Stimulated activated CD4-positive, alpha-beta T cell treated with anti-CD3 and anti-CD28 coated beads, TNF-alpha, amount 100 ng/mL, for 48 hours (primary cell): ENCODE measurements around the gene CYP2C19.
"Not testable (repeated sequence)": the region's sequence is repeated elsewhere in the genome, so short reads cannot be mapped to it uniquely, and the experiment has no call there.

ENCODE experiments used
- DNase-seq, 3 donors: peaks; one replicate each; pipeline ENCODE4 v3.0.0-alpha.2; 2020; ENCODE audit warnings: low read depth in 3 of 3

Gene CYP2C19

DNA sequence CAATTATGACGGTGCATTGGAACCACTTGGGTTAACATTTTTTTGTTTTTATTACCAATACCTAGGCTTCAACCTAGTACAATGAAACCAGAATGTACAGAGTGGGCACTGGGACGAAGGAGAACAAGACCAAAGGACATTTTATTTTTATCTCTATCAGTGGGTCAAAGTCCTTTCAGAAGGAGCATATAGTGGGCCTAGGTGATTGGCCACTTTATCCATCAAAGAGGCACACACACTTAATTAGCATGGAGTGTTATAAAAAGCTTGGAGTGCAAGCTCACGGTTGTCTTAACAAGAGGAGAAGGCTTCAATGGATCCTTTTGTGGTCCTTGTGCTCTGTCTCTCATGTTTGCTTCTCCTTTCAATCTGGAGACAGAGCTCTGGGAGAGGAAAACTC, at the start of gene CYP2C19:
Gene CYP2C19, plus strand, starts transcription at position 289 of the 400 bp plus-strand sequence. Its CDS starts 25 bp downstream, at position 314.
- DNase-seq, result no peak

DNA sequence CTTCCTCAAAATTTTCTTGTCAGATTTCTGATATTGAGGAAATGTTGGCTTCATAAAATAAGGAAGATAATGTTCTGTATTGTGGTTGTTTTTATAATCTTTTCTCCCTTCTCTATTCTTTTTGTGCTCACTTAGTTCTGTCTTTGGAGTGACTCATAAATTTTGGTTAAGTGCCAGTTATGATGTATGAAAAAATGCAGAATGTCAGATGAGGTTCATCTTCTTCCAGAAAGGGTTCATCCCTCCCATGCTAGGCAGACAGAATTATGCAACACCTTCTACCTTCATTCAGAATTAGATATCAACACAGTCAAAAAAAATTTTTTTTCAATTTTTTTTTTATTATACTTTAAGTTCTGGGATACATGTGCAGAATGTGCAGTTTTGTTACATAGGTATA, 36.6 kb upstream of the CYP2C19 start:
- no peak for DNase-seq

DNA sequence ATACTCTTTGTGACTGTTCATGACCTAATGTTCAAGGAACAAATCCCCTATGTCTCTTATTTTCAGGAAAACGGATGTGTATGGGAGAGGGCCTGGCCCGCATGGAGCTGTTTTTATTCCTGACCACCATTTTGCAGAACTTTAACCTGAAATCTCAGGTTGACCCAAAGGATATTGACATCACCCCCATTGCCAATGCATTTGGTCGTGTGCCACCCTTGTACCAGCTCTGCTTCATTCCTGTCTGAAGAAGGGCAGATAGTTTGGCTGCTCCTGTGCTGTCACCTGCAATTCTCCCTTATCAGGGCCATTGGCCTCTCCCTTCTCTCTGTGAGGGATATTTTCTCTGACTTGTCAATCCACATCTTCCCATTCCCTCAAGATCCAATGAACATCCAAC, 27.3 kb upstream of the CYP2C19 start:
- no peak for DNase-seq

DNA sequence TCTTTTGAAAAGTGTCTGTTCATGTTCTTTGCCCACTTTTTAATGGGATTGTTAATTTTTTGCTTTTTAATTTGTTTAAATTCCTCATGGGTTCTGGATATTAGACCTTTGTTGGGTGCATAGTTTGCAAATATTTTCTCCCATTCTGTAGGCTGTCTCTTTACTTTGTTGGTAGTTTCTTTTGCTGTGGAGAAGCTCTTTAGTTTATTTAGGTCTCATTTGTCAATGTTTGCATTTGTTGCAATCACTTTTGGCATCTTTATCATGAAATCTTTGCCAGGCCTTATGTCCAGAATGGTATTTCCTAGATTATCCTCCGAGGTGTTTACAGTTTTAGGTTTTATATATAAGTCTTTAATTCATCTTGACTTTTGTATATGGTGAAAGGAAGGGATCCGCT, 23.9 kb upstream of the CYP2C19 start:
- DNase-seq, result no peak

DNA sequence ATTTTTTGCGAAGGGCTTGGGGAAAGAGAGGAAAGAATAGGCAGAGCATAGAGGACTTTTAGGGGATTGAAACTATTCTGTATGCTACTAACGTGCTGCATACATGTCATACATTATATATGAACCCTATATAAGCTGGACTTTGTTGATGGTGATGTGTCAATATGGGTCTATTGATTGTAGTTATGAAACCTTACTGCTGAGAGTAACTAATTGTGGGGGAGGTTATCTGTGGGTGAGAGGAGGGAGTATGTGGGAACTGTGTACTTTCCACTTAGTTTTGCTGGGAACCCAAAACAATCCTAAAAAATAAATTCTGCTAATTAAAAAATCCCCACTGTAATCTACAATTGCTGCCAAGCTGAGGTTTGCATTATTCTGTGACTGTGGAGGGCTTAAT, 15.3 kb upstream of the CYP2C19 start:
- DNase-seq, result no peak

DNA sequence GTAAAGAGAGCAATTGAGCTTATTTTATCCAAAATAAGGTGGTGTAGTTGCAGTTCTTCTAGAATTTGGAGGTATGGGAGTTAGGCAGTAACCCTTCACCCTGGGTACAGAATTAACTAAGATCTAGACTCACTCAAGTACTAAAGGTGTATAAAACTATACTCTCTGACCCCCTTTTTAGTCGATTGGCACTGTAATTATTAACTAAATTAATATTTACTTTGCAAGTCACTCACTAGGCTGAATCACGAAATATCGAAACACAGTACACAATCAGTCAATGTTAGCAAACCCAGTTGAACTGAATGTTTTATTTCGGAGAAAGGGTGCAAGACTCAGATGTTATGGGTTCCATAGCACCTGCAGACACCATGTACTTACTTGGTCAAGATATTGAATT, 14.6 kb upstream of the CYP2C19 start:
- no peak for DNase-seq

DNA sequence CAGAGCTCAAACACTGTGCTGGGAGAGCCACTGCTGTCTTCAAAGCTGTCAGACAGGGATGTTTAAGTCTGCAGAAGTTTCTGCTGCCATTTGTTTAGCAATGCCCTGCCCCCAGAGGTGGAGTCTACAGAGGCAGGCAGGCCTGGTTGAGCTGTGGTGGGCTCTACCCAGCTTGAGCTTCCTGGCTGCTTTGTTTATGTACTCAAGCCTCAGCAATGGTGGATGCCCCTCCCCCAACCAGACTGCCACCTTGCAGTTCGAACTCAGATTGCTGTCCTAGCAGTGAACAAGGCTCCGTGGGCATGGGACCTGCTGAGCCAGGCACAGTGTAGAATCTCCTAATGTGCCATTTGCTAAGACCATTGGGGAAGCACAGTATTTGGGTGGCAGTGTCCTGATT, 4.6 kb upstream of the CYP2C19 start:
- DNase-seq, result no peak

DNA sequence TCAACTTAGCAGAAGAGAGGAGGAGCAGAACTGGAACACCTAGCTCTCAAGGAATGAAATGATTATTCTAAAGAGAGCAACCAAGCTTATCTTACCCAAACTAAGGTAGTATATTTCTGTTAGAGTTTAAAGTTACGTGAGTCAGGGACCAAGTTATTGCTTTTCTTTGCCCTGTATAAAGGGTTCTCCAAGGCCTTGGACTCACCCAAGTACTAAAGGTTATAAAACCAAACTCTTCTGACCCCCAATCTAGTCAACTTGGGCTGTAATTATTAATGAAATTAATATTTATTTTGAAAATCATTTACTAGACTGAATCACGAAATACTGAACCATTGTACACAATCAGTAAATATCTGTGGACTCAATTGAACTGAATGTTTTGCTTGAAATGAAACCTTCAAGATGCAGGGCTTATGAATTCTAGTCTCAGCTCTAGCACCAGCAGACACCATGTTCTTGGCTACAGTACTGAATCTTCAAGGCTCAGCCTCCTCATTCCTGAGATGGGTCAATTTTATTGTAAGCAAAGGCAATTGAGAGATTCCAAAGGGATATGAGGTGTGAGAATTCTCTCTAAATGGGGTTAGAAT, 1.8 kb upstream of the CYP2C19 start:
- DNase-seq, result no peak

DNA sequence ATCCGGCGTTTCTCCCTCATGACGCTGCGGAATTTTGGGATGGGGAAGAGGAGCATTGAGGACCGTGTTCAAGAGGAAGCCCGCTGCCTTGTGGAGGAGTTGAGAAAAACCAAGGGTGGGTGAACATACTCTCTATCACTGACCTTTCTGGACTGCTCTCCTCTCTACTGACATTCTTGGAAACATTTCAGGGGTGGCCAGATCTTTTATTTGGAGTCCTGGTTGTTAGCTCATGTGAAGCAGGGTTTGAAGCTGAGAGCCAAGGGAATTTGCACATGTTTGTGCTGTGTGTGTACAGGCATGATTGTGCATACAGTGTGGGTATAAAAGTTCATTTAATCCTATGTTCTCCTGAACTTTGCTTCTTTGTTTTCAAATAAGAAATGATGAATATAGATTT, 12.9 kb downstream of the CYP2C19 start:
- DNase-seq, result not testable (repeated sequence)

DNA sequence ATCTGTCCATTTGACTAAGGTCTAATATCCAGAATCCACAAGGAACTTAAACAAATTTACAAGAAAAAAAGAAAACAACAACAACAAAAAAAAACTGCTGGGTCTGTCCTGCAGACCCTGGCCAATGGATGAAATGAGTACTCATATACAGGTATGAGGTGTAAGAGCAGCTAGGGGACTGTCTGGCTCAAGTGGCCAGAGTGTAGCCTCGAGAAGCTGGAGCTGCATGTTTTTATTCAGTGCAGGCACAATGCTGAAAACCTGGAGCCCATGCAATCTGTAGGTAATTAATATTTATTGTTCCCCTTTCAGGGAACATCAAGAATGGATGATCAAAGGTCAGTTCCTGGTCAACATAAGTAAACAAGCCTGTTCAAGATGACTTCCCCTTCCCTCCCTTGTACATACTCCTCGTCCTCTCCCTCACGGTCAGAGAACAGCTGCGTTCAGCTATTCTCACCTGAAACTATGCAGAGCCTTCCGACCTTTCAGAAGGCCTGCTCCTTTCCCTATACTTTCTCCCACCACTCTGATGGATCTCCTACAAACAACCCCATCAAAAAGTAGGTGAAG, 15.5 kb downstream of the CYP2C19 start:
- no peak for DNase-seq

DNA sequence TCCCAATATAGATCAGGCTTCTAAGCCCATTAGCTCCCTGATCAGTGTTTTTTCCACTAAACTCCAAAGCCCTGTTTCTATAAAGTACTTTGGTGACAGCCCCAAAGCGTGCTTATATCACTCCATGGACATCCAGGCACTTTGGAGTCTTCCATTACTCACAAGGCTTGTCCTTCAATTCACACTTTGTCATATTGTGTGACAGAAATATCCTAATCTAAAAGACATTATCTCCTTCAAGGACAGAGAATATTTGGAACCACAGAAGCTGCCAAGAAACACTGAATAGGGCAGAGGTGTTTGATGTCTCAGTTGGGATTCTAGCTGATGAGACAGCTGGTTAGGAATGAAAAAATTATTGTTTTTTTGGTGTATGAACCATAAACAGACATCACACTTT, 18.4 kb downstream of the CYP2C19 start:
- DNase-seq, result no peak

DNA sequence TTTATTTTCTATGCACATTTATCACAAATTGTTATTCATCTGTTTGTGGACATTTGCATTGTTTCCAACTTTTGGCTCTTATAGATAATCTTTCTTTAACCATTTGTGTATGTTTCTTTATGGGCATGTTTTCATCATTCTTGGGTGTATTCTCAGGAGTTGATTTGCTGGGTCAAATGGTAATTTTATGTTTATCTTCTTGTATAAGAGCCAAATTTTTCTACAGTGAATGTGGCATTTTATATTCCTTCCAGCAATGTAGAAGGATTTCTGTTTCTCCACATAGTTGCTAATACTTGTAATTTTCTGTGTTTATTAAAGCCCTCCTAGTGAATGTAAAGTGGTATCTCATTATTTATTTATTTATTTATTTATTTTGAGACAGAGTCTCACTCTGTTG, 21.8 kb downstream of the CYP2C19 start:
- no peak for DNase-seq

DNA sequence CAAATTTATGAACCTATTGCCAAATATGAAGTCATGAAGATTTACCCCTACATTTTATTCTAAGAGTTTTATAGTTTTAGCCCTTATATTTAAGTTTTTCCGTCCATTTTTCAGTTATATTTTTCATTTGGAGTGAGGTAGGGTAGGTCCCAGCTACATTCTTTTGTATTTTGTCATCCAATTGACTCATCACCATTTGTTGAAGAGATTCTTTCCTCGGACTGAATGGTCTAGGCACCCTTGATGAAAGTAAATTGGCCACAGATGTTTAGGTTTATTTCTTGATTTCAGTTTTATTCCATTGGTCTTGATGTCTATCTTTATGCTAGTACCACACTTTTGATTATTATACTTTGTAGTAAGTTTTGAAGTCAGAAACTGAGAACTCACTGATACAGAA, 22.7 kb downstream of the CYP2C19 start:
- no peak for DNase-seq

DNA sequence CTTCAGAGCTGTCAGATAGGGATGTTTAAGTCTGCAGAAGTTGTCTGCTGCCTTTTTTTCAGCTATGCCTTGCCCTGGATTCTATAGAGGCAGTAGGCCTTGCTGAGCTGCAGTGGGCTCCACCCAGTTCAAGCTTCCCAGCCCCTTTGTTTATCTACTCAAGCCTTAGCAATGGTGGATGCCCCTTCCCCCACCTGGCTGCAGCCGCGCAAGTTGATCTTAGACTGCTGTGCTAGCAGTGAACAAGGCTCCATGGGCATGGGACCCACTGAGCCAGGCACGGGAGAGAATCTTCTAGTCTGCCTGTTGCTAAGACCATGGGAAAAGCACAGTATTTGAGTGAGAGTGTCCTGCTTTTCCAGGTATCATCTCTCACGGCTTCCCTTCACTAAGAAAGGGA, 38.1 kb downstream of the CYP2C19 start:
- not testable (repeated sequence) for DNase-seq

DNA sequence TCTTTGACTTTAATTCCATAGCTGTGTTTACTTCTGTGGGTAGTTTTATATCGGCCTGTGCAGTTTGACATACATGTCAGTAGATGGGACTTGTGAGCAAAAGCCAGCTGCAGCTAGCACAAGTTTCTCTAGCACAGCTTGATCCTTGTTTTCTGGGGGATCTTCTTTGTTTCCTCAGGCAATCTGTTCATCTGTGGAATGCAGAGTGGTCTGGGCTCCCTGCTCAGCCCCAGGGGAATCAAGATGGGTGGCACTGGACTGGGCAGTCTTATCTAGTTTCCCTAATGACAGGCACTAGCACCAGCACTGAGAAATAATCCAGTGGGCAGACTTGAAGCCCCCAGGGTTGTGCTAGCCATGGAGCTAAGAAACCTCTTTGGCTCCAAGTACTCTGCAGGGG, 40.8 kb downstream of the CYP2C19 start:
- no peak for DNase-seq

DNA sequence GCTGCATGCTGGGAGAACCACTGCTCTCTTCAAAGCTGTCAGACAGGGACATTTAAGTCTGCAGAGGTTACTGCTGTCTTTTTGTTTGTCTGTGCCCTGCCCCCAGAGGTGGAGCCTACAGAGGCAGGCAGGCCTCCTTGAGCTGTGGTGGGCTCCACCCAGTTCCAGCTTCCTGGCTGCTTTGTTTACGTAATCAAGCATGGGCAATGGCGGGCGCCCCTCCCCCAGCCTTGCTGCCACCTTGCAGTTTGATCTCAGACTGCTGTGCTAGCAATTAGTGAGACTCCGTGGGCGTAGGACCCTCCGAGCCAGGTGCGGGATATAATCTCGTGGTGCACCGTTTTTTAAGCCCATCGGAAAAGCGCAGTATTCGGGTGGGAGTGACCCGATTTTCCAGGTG, 67.5 kb downstream of the CYP2C19 start:
- not testable (repeated sequence) for DNase-seq

DNA sequence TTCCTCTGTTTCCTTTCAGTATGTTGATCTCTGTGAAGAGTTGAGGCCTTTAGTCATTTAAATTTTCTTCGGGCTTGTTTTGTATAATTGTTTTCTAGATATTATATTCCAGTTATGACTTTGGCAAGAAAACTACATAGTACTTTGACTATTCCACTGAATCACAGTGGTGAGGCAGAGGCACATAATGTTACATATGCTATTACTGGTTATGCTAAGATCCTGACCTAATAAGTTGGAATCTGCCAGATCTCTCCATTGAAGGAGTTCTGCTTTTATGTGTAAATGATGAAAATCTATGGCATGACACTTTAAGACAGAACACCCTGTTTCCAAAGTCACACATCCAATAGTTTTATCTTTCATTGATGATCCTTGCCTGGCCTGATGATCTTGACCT, 83.7 kb downstream of the CYP2C19 start:
- DNase-seq, result no peak

DNA sequence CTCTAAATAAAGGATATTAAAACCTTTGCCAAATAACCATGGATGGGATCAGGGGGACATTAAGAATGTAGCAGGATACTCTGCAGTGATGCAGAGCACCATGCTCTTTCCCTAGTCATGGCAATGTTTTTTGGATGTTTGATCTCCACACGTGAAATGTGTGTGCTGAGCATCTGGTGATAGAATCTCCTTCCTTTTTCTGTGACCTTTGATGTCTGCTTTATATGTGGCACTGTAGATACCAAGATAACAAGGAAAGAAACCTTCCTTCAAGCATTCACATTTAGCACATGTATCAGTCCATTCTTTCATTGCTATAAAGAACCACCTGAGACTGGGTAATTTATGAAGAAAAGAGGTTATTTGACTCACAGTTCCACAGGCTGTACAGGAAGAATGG, 88.3 kb downstream of the CYP2C19 start:
- DNase-seq, result no peak

DNA sequence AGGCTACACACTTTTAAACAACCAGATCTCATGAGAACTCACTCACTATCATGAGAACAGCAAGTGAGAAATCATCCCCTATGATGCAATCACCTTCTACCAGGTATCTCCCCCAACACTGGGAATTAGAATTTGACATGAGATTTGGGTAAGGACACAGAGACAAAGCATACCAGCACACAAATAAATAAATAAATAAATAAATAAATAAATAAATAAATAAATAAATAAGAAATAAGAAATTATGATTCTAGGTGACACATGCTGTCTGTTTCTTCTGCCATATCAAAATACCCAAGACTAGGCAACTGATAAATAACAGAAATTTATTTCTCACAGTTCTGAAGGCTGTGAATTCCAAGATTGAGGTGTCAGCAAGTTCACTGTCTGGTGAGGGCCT, 88.8 kb downstream of the CYP2C19 start:
- DNase-seq, result no peak

DNA sequence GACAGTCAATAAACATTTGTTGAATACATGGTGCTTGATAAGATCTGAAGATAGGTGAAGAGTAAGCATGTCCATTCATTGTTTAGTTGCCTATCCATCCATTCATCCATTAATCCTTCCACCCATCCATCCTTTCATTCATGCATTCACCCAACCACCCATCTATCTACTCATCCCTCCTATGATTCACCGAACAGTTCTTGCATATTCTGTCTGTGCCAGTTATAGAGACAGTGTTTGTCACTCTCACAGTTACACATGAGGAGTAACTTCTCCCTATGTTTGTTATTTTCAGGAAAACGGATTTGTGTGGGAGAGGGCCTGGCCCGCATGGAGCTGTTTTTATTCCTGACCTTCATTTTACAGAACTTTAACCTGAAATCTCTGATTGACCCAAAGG, 90.0 kb downstream of the CYP2C19 start:
- DNase-seq, result no peak

DNA sequence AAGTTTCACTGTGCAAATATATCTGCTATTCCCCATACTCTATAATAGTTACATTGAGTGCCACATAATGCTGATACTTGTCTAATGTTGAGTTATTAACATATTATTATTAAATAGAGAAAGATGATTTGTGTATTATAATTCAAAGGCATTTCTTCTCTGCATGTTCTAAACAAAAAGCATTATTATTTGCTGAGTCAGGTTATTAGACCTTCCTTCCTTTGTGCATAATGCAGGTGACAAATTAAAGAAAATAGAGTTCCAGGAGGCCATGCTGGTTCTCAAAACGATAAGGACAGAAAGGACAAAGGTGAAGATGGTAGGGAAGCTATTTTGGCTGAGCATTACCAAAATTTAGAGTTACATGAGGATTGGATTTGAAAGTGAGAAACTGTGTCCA, 90.6 kb downstream of the CYP2C19 start:
- no peak for DNase-seq

DNA sequence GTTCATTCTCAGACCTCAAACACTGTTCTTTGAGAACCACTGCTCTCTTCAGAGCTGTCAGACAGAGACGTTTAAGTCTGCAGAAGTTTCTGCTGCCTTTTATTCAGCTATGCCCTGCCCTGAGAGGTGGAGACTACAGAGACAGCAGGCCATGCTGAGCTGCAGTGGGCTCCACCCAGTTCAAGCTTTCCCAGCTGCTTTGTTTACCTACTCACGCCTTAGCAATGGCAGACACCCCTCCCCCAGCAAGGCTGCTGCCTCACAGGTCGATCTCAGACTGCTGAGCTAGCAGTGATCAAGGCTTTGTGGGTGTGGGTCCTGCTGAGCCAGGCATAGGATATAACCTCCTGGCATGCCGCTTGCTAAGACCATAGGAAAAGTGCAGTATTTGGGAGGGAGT, 95.5 kb downstream of the CYP2C19 start:
- DNase-seq, result no peak

DNA sequence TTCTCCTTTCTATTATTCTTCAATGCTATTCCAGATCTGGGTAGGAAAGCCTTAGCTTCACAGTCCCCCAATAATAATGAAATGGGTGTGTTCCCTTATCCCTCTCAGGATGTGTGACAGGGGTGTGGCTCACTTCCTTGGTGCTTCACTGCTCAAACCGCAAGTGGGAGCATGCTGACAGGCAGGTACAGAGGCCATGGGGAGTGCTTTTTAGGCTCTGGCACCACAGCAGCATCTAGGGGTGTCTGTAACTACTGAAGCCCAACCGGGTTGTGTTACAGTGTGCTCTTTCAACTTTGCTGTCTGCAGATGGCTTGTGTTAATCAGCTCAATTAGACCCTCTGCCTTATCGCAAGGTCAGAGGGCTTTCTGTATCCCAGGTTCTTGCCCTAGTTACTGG, 96.6 kb downstream of the CYP2C19 start:
- no peak for DNase-seq

DNA sequence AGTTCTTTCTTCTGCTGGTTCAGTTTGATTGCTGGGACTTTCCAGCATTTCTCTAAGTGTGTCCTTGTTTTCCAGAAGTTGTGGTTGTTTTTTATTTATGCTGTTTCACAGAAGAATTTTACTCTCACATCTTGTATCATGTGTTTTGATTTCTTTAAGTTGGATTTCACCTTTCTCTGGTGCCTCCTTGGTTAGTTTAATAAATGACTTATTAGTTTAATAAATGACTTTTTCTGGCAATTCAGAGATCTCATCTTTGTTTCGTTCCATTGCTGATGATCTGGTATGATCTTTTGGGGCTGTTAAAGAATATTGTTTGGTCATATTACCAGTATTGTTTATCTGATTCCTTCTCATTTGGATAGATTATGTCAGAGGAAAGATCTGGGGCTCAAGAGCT, 116.2 kb downstream of the CYP2C19 start:
- no peak for DNase-seq
